HUES6 (cell line): Measurements from ENCODE around the gene DIPK1C.

Source experiments
- H3K27ac ChIP-seq: 2 replicates; pipeline ENCODE4 v1.7.0; 2013; ENCODE audit warnings: low read depth, mild to moderate bottlenecking, low read length, inconsistent platforms
- H3K27me3 ChIP-seq: 2 replicates; pipeline ENCODE4 v1.6.1; 2013; ENCODE audit warnings: low read length; ENCODE audit not compliant: control insufficient read depth, insufficient read depth
- H3K36me3 ChIP-seq: 2 replicates; pipeline ENCODE4 v1.6.1; 2013; ENCODE audit warnings: low read length; ENCODE audit not compliant: control insufficient read depth, insufficient read depth
- H3K4me1 ChIP-seq: 2 replicates; pipeline ENCODE4 v1.6.1; 2013; ENCODE audit warnings: low read length; ENCODE audit not compliant: control insufficient read depth, insufficient read depth
- H3K4me3 ChIP-seq: 2 replicates; pipeline ENCODE4 v1.5.1; 2013; ENCODE audit warnings: low read depth, low read length
- H3K9ac ChIP-seq: one replicate; pipeline ENCODE4 v1.6.1; 2013; ENCODE audit warnings: mild to moderate bottlenecking, low read length
- H3K9me3 ChIP-seq: 2 replicates; pipeline ENCODE4 v1.6.1; 2013; ENCODE audit warnings: low read depth, low read length; ENCODE audit not compliant: control insufficient read depth, insufficient read depth

The DIPK1C gene

GRCh38 chr18:74482697-74483096 is 25.6 kb upstream of the DIPK1C start:
- Histone ChIP-seq H3K27me3 (no peaks in the 10 kb centered on the region), H3K36me3 (no peaks in the 10 kb centered on the region), H3K4me3 (no peak overlapping the region), H3K27ac (no peak overlapping the region), H3K9me3 (no peaks in the 10 kb centered on the region), H3K4me1 (no peaks in the 10 kb centered on the region), H3K9ac (no peak overlapping the region)

GRCh38 chr18:74480149-74480651 is 23.1 kb upstream of the DIPK1C start:
- Histone ChIP-seq H3K4me3 (no peak overlapping the region), H3K27ac (no peak overlapping the region), H3K27me3 (no peaks in the 10 kb centered on the region), H3K4me1 (0 out of 2 replicates have a peak, but pooled peaks cover 5% of the 10 kb centered on the region), H3K9ac (no peak overlapping the region), H3K9me3 (no peaks in the 10 kb centered on the region), H3K36me3 (no peaks in the 10 kb centered on the region)

GRCh38 chr18:74479486-74480148 is 22.5 kb upstream of the DIPK1C start:
- Histone ChIP-seq H3K27ac (no peak overlapping the region), H3K9ac (no peak overlapping the region), H3K36me3 (no peaks in the 10 kb centered on the region), H3K4me1 (0 out of 2 replicates have a peak, but pooled peaks cover 5% of the 10 kb centered on the region), H3K4me3 (no peak overlapping the region), H3K27me3 (no peaks in the 10 kb centered on the region), H3K9me3 (no peaks in the 10 kb centered on the region)

- Histone ChIP-seq H3K4me3 (no peak overlapping the region), H3K27ac (no peak overlapping the region), H3K9me3 (no peaks in the 10 kb centered on the region), H3K4me1 (0 out of 2 replicates have a peak, but pooled peaks cover 5% of the 10 kb centered on the region), H3K36me3 (no peaks in the 10 kb centered on the region), H3K9ac (no peak overlapping the region), H3K27me3 (no peaks in the 10 kb centered on the region)
Measured at GRCh38 chr18:74478880-74479279, 21.8 kb upstream of the DIPK1C start.

DNA sequence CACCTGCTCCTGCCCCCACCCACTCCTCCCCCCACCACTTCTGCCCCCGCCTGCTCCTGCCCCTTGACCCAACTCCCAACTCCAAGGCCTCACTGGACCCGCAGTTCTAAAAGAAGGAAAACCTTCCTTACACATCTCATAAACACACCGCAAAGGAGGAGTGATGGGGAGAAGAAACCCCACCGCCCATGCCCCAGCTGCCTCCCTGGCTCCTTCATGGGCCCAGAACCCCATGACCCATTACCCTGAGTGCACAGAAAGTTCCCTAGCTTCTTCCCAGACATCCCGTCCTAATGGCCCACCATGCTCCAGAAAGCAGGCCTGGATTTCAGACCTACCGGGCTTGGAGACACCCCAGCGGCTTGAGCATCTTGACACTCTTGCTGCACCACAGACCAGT is 21.2 kb upstream of the DIPK1C start:
- Histone ChIP-seq H3K27me3 (no peaks in the 10 kb centered on the region), H3K9me3 (no peaks in the 10 kb centered on the region), H3K9ac (no peak overlapping the region), H3K36me3 (no peaks in the 10 kb centered on the region), H3K27ac (no peak overlapping the region), H3K4me1 (0 out of 2 replicates have a peak, but pooled peaks cover 5% of the 10 kb centered on the region), H3K4me3 (no peak overlapping the region)

DNA sequence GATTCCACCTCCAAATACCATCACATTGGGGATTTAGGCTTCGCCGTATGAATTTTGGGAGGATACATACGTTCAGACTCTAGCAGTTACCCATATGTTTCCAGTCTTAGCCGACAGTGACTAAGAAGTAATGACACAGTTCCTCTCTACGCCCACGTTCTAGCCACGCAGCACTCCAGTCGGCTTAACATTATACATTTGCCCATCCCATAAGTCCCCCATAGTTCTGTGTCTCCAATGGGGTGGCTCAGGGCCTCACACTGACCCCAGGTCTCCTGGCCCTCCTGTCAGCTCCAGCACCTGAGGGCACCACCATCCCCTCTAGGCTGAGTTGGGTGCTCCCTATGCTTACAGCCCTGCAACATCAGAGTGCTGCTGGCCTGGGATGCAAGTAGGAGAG is 20.7 kb upstream of the DIPK1C start:
- no peaks in the 10 kb centered on the region for H3K36me3 ChIP-seq
- no peaks in the 10 kb centered on the region for H3K9me3 ChIP-seq
- 0 out of 2 replicates have a peak, but pooled peaks cover 5% of the 10 kb centered on the region for H3K4me1 ChIP-seq
- no peak overlapping the region for H3K27ac ChIP-seq
- no peak overlapping the region for H3K4me3 ChIP-seq
- H3K27me3 ChIP-seq, result no peaks in the 10 kb centered on the region
- H3K9ac ChIP-seq, result no peak overlapping the region

DNA sequence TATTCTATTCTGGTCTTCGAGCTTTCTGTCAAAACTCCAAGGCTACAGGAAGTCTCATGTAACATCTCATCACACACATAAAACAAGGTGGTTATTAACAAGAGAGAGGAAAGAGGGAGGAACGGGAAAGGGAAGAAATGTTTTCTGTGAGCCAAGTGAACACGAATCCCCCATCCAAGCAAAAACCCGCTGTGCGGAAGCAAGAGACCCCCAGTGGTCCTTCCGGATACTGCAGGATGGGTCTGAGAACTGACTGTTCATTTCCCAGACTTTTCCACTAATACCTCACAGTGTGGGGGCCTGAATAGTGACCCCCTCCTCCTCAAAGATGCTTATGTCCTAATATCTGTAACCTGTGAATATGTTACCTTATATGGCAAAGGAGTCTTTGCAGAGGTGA is 19.0 kb upstream of the DIPK1C start:
- H3K4me1 ChIP-seq, result 0 out of 2 replicates have a peak, but pooled peaks cover 5% of the 10 kb centered on the region
- H3K4me3 ChIP-seq, result no peak overlapping the region
- no peak overlapping the region for H3K27ac ChIP-seq
- no peak overlapping the region for H3K9ac ChIP-seq
- H3K9me3 ChIP-seq, result peaks cover 3% of the 10 kb centered on the region; the same call in 1 of the 2 replicates
- H3K27me3 ChIP-seq, result no peaks in the 10 kb centered on the region
- H3K36me3 ChIP-seq, result no peaks in the 10 kb centered on the region

GRCh38 chr18:74473976-74474640 is 17.0 kb upstream of the DIPK1C start:
- H3K4me1 ChIP-seq, result 0 out of 2 replicates have a peak, but pooled peaks cover 5% of the 10 kb centered on the region
- peaks cover 14% of the 10 kb centered on the region for H3K9me3 ChIP-seq
- H3K36me3 ChIP-seq, result no peaks in the 10 kb centered on the region
- no peak overlapping the region for H3K4me3 ChIP-seq
- H3K27ac ChIP-seq, result no peak overlapping the region
- no peak overlapping the region for H3K9ac ChIP-seq
- H3K27me3 ChIP-seq, result no peaks in the 10 kb centered on the region

GRCh38 chr18:74472312-74472711 is 15.2 kb upstream of the DIPK1C start:
- H3K9ac ChIP-seq, result no peak overlapping the region
- no peaks in the 10 kb centered on the region for H3K36me3 ChIP-seq
- H3K4me3 ChIP-seq, result no peak overlapping the region
- no peak overlapping the region for H3K27ac ChIP-seq
- no peaks in the 10 kb centered on the region for H3K27me3 ChIP-seq
- H3K9me3 ChIP-seq, result peaks cover 14% of the 10 kb centered on the region
- H3K4me1 ChIP-seq, result 0 out of 2 replicates have a peak, but pooled peaks cover 5% of the 10 kb centered on the region

- H3K4me3 ChIP-seq, result no peak overlapping the region
- no peaks in the 10 kb centered on the region for H3K4me1 ChIP-seq
- H3K36me3 ChIP-seq, result no peaks in the 10 kb centered on the region
- no peak overlapping the region for H3K9ac ChIP-seq
- H3K9me3 ChIP-seq, result peaks cover 14% of the 10 kb centered on the region
- no peak overlapping the region for H3K27ac ChIP-seq
- H3K27me3 ChIP-seq, result no peaks in the 10 kb centered on the region
Measured at GRCh38 chr18:74468547-74469061, 11.5 kb upstream of the DIPK1C start.

- Histone ChIP-seq H3K4me3 (no peak overlapping the region), H3K4me1 (no peaks in the 10 kb centered on the region), H3K9me3 (peaks cover 8% of the 10 kb centered on the region; the same call in 1 of the 2 replicates), H3K27me3 (no peaks in the 10 kb centered on the region; the same call in 1 of the 2 replicates), H3K27ac (no peak overlapping the region), H3K9ac (no peak overlapping the region), H3K36me3 (no peaks in the 10 kb centered on the region)
Measured at GRCh38 chr18:74465775-74466174, 8.7 kb upstream of the DIPK1C start.
